GM23338 (cell line): ENCODE data around the gene QRFPR. TPM values are rescaled to one million over a fixed set of nuclear protein-coding genes. Genes with fewer than 3 reads are reported as not detected.

Experiments
- ATAC-seq: fragments of 200-7000 bp; cut with Tn5 transposase; 3 replicates; pipeline ENCODE4 v1.9.1; 2020
- DNase-seq: peaks from one replicate; pipeline ENCODE4 v3.0.0-alpha.2; 2015; ENCODE audit warnings: low spot score
- H2AFZ ChIP-seq: fragments of 200-600 bp; sonication (generic); 2 replicates; pipeline ENCODE4 v1.8.0; 2016; ENCODE audit warnings: antibody characterized with exemption, mild to moderate bottlenecking, moderate library complexity
- H3F3A ChIP-seq: fragments of 200-600 bp; sonication (generic); replicated peaks from 2 replicates; pipeline ENCODE4 v1.8.0; 2017; ENCODE audit warnings: antibody characterized with exemption, mixed run types, low read depth
- H3K27ac ChIP-seq: fragments of 200-600 bp; sonication (generic); 2 replicates; pipeline ENCODE4 v1.6.1; 2016; ENCODE audit warnings: low read depth
- H3K27me3 ChIP-seq: fragments of 200-600 bp; sonication (generic); 2 replicates; pipeline ENCODE4 v1.8.0; 2016; ENCODE audit warnings: mild to moderate bottlenecking, mixed run types, moderate library complexity; ENCODE audit not compliant: insufficient read depth
- H3K36me3 ChIP-seq: fragments of 200-600 bp; sonication (generic); 2 replicates; pipeline ENCODE4 v1.8.0; 2016; ENCODE audit warnings: mild to moderate bottlenecking; ENCODE audit not compliant: insufficient read depth
- H3K4me1 ChIP-seq: fragments of 200-600 bp; sonication (generic); 2 replicates; pipeline ENCODE4 v1.8.0; 2016; ENCODE audit warnings: mild to moderate bottlenecking, moderate library complexity; ENCODE audit not compliant: insufficient read depth
- H3K4me2 ChIP-seq: fragments of 200-600 bp; sonication (generic); 2 replicates; pipeline ENCODE4 v1.7.1; 2017; ENCODE audit warnings: mixed run types
- H3K4me3 ChIP-seq: fragments of 200-600 bp; sonication (generic); 2 replicates; pipeline ENCODE4 v1.6.1; 2016; ENCODE audit warnings: mixed run types
- H3K79me2 ChIP-seq: fragments of 200-600 bp; sonication (generic); replicated peaks from 2 replicates; pipeline ENCODE4 v1.8.0; 2017; ENCODE audit warnings: mild to moderate bottlenecking; ENCODE audit not compliant: insufficient read depth
- H3K9me2 ChIP-seq: fragments of 200-600 bp; sonication (generic); 2 replicates; pipeline ENCODE4 v1.8.0; 2017; ENCODE audit not compliant: insufficient read depth
- H4K20me1 ChIP-seq: fragments of 200-600 bp; sonication (generic); replicated peaks from 2 replicates; pipeline ENCODE4 v1.8.0; 2017; ENCODE audit warnings: mild to moderate bottlenecking; ENCODE audit not compliant: insufficient read depth
- H3K27ac Mint-ChIP-seq: 2 replicates; pipeline ENCODE4 v1.8.0; 2020; ENCODE audit warnings: inconsistent platforms, mild to moderate bottlenecking, moderate library complexity, mixed read lengths
- H3K27me3 Mint-ChIP-seq: 3 replicates; pipeline ENCODE4 v1.8.0; 2022; ENCODE audit warnings: low read depth, mild to moderate bottlenecking, moderate library complexity, mixed read lengths, inconsistent platforms; ENCODE audit not compliant: insufficient read depth, poor library complexity
- H3K36me3 Mint-ChIP-seq: 3 replicates; pipeline ENCODE4 v1.8.0; 2021; ENCODE audit warnings: low read depth, mild to moderate bottlenecking, inconsistent platforms, moderate library complexity, mixed read lengths
- H3K4me1 Mint-ChIP-seq: 3 replicates; pipeline ENCODE4 v1.8.0; 2020; ENCODE audit warnings: mild to moderate bottlenecking, inconsistent platforms, mixed read lengths
- H3K4me3 Mint-ChIP-seq: 3 replicates; pipeline ENCODE4 v1.8.0; 2021; ENCODE audit warnings: moderate library complexity, mild to moderate bottlenecking, inconsistent platforms, mixed read lengths
- H3K9me3 Mint-ChIP-seq: 3 replicates; pipeline ENCODE4 v1.8.0; 2020; ENCODE audit warnings: moderate library complexity, mild to moderate bottlenecking, inconsistent platforms, mixed read lengths
- CREB1 ChIP-seq: fragments of 250-450 bp; sonication (Bioruptor Pico); IDR thresholded peaks from 2 replicates; pipeline ENCODE4 v1.5.0; 2020; ENCODE audit warnings: low read depth, mild to moderate bottlenecking, moderate library complexity
- CTCF ChIP-seq, 2 experiments: fragments of 200-600 bp in 1 of 2; sonication (generic) in 1 of 2; conservative IDR thresholded peaks; 2 replicates each; pipeline versions ENCODE4 v1.5.1 to v1.6.1; 2016 to 2017; ENCODE audit warnings: antibody characterized with exemption in 2 of 2, low read depth in 2 of 2, mild to moderate bottlenecking in 2 of 2, moderate library complexity in 1 of 2
- ETS1 ChIP-seq: IDR thresholded peaks from 2 replicates; pipeline ENCODE4 v1.6.1; 2016; ENCODE audit warnings: antibody characterized with exemption
- EZH2 ChIP-seq: fragments of 200-600 bp; sonication (generic); IDR thresholded peaks from one replicate; pipeline ENCODE4 v1.8.0; 2017; ENCODE audit warnings: antibody characterized with exemption, mild to moderate bottlenecking, low read depth; ENCODE audit not compliant: unreplicated experiment
- EZH2phosphoT487 ChIP-seq: fragments of 200-600 bp; sonication (generic); IDR thresholded peaks from one replicate; pipeline ENCODE4 v1.8.1; 2018; ENCODE audit warnings: antibody characterized with exemption; ENCODE audit not compliant: unreplicated experiment
- JUNB ChIP-seq: IDR thresholded peaks from one replicate; pipeline ENCODE4 v1.6.1; 2016; ENCODE audit warnings: antibody characterized with exemption; ENCODE audit not compliant: unreplicated experiment
- NANOG ChIP-seq: IDR thresholded peaks from 2 replicates; pipeline ENCODE4 v1.6.1; 2016; ENCODE audit warnings: antibody characterized with exemption, borderline replicate concordance
- POLR2AphosphoS5 ChIP-seq: IDR thresholded peaks from 2 replicates; pipeline ENCODE4 v1.6.1; 2016; ENCODE audit warnings: antibody characterized with exemption, low read depth
- REST ChIP-seq: IDR thresholded peaks from one replicate; pipeline ENCODE4 v1.6.1; 2018; ENCODE audit warnings: antibody characterized with exemption; ENCODE audit not compliant: unreplicated experiment
- STAT1 ChIP-seq: IDR thresholded peaks from one replicate; pipeline ENCODE4 v1.6.1; 2016; ENCODE audit warnings: antibody characterized with exemption; ENCODE audit not compliant: unreplicated experiment
- ZNF114 ChIP-seq: fragments of 250-450 bp; sonication (Bioruptor Pico); IDR thresholded peaks from 2 replicates; pipeline ENCODE4 v1.5.0; 2020; ENCODE audit warnings: mild to moderate bottlenecking, moderate library complexity
- ZNF331 ChIP-seq: fragments of 250-450 bp; sonication (Bioruptor Pico); IDR thresholded peaks from 2 replicates; pipeline ENCODE4 v1.5.0; 2020; ENCODE audit warnings: low read depth, mild to moderate bottlenecking, moderate library complexity
- ZNF462 ChIP-seq: fragments of 250-450 bp; sonication (Bioruptor Pico); IDR thresholded peaks from 2 replicates; pipeline ENCODE4 v1.5.0; 2020; ENCODE audit warnings: mild to moderate bottlenecking, moderate library complexity
- polyA plus RNA-seq: library from polyadenylated mRNA; unstranded; fragments of >200 nt; fragmentation: Nextera tagmentation; extraction: Ambion mirVana; gene quantifications from 2 replicates; pipeline ENCODE4 v1.2.1, GENCODE V29; 2016
- total RNA-seq: library from RNA; depleted of rRNA; stranded (reverse); fragments of >200 nt; shearing (Covaris generic); gene quantifications from 2 replicates; pipeline ENCODE4 v1.2.3, GENCODE V29; 2014

The QRFPR gene
- total and polyA plus RNA-seq, 2 experiments from 2014 or later = 0.27 to 1.3 TPM

GRCh38 chr4:121278811-121279368 is 101.9 kb downstream of the QRFPR start:
- H3K79me2 ChIP-seq = no peaks in the 10 kb centered on the region
- Mint-ChIP-seq H3K9me3 (no peaks in the 10 kb centered on the region), H3K4me3 (no peak overlapping the region), H3K27ac (no peak overlapping the region), H3K27me3 (no peaks in the 10 kb centered on the region), H3K4me1 (peaks cover 7% of the 10 kb centered on the region), H3K36me3 (no peaks in the 10 kb centered on the region)
- no peaks in the 10 kb centered on the region for H3F3A ChIP-seq
- peaks cover 6% of the 10 kb centered on the region; the same call in 1 of the 2 replicates for H3K9me2 ChIP-seq
- no peaks in the 10 kb centered on the region for H3K36me3 ChIP-seq
- ATAC-seq (no peak), DNase-seq (no peak)
- H3K4me3 ChIP-seq = no peak overlapping the region
- H3K27me3 ChIP-seq = no peaks in the 10 kb centered on the region
- peaks cover 11% of the 10 kb centered on the region for H3K4me1 ChIP-seq
- no peak for TF ChIP-seq STAT1
- TF ChIP-seq NANOG = no peak
- no peak for TF ChIP-seq REST
- no peak for TF ChIP-seq EZH2
- no peak for TF ChIP-seq CTCF (conservative IDR thresholded peaks at IDR 0.05; ENCODE audit: low read depth in 2 of 2)
- no peak for TF ChIP-seq ZNF331
- TF ChIP-seq ETS1 = no peak
- no peak for TF ChIP-seq CREB1 (CRISPR knock-in tag)
- no peak for TF ChIP-seq ZNF462 (CRISPR knock-in tag)
- no peak for TF ChIP-seq EZH2phosphoT487
- no peak for TF ChIP-seq JUNB
- TF ChIP-seq ZNF114 = no peak
- no peak for TF ChIP-seq POLR2AphosphoS5
- no peaks in the 10 kb centered on the region for H4K20me1 ChIP-seq
- H2AFZ ChIP-seq = no peak overlapping the region
- H3K27ac ChIP-seq = no peak overlapping the region
- H3K4me2 ChIP-seq = peak overlapping the region; percentile 49; the same call in 1 of the 2 replicates
